Left kidney (tissue), 8 donors: Measurements from ENCODE around the gene PC. TPM values are rescaled to one million over a fixed set of nuclear protein-coding genes. Genes with fewer than 3 reads are reported as not detected.
"Not testable (repeated sequence)": the region's sequence is repeated elsewhere in the genome, so short reads cannot be mapped to it uniquely, and the experiment has no call there.

Experiments
- DNase-seq: peaks from one replicate; pipeline ENCODE4 v3.0.0-alpha.2; 2013
- long read RNA-seq, 8 donors: transcript quantifications; one replicate each; lab custom pipeline, GENCODE V29; 2026
- polyA plus RNA-seq: library from polyadenylated mRNA; unstranded; fragments of 120-200 nt; gene quantifications from one replicate; pipeline ENCODE4 v1.2.1, GENCODE V29; 2013; ENCODE audit not compliant: insufficient read length

PC gene
- polyA plus RNA-seq: 39.9 TPM
- long read RNA-seq, donor 1, full-length matches to known transcripts: 5 of 13 reads
- long read RNA-seq, donor 1, partial matches to known transcripts: 8 of 13 reads
- long read RNA-seq, donor 1, other reads (novel, unspliced or antisense): 0 of 13 reads
- long read RNA-seq, donor 2, partial matches to known transcripts: 0 of 1 reads
- long read RNA-seq, donor 2, other reads (novel, unspliced or antisense): 0 of 1 reads
- long read RNA-seq, donor 3, partial matches to known transcripts: 32 of 33 reads
- long read RNA-seq, donor 3, other reads (novel, unspliced or antisense): 0 of 33 reads
- long read RNA-seq, donor 4: 0 reads
- long read RNA-seq, donor 5, full-length matches to known transcripts: 2 of 19 reads
- long read RNA-seq, donor 5, partial matches to known transcripts: 17 of 19 reads
- long read RNA-seq, donor 5, other reads (novel, unspliced or antisense): 0 of 19 reads
- long read RNA-seq, donor 6, full-length matches to known transcripts: 5 of 5 reads
- long read RNA-seq, donor 6, partial matches to known transcripts: 0 of 5 reads
- long read RNA-seq, donor 6, other reads (novel, unspliced or antisense): 0 of 5 reads
- long read RNA-seq, donor 7, full-length matches to known transcripts: 4 of 4 reads
- long read RNA-seq, donor 7, partial matches to known transcripts: 0 of 4 reads
- long read RNA-seq, donor 7, other reads (novel, unspliced or antisense): 0 of 4 reads
- long read RNA-seq, donor 8, partial matches to known transcripts: 0 of 1 reads
- long read RNA-seq, donor 8, other reads (novel, unspliced or antisense): 0 of 1 reads

- DNase-seq: peak; percentile 99
Measured at GRCh38 chr11:66958232-66958955, at the start of gene PC. PC (minus strand) TSS chr11:66958383; CDS start chr11:66872159, 86,224 bp downstream.

- DNase-seq: no peak
Measured at GRCh38 chr11:67007126-67007525, 48.9 kb upstream of the PC start.

GRCh38 chr11:67006029-67006884 lies 48.1 kb upstream of the PC start:
- DNase-seq: no peak

- not testable (repeated sequence) for DNase-seq
Measured at GRCh38 chr11:67005200-67005599, 47.0 kb upstream of the PC start.

GRCh38 chr11:67002921-67003411 lies 44.8 kb upstream of the PC start:
- DNase-seq: no peak

- DNase-seq: no peak
Measured at GRCh38 chr11:67002297-67002913, 44.2 kb upstream of the PC start.

- DNase-seq: no peak
Measured at GRCh38 chr11:67001332-67001731, 43.1 kb upstream of the PC start.

- DNase-seq: no peak
Measured at GRCh38 chr11:66999555-66999954, 41.4 kb upstream of the PC start.

- no peak for DNase-seq
Measured at GRCh38 chr11:66996609-66997273, 38.6 kb upstream of the PC start.

GRCh38 chr11:66992041-66992440 lies 33.9 kb upstream of the PC start:
- no peak for DNase-seq

GRCh38 chr11:66989360-66989759 lies 31.2 kb upstream of the PC start:
- DNase-seq: not testable (repeated sequence)

GRCh38 chr11:66988741-66989140 lies 30.6 kb upstream of the PC start:
- DNase-seq: not testable (repeated sequence)

GRCh38 chr11:66987924-66988637 lies 29.9 kb upstream of the PC start:
- DNase-seq: no peak

- DNase-seq: no peak
Measured at GRCh38 chr11:66987158-66987620, 29.0 kb upstream of the PC start.

GRCh38 chr11:66986178-66986545 lies 28.0 kb upstream of the PC start:
- DNase-seq: no peak

GRCh38 chr11:66985508-66986177 lies 27.5 kb upstream of the PC start:
- DNase-seq: no peak

- no peak for DNase-seq
Measured at GRCh38 chr11:66983275-66983924, 25.2 kb upstream of the PC start.

GRCh38 chr11:66981976-66982578 lies 23.9 kb upstream of the PC start:
- DNase-seq: peak; percentile 44
